Measurements from ENCODE around the gene RPN2. TPM values are rescaled to one million over a fixed set of nuclear protein-coding genes. Genes with fewer than 3 reads are reported as not detected.
A peak's percentile ranks its signal among the peaks of the same experiment; 100 is the strongest.

The RPN2 gene
- total RNA-seq, 1 experiment from 2014 or later, result 231 TPM

DNA sequence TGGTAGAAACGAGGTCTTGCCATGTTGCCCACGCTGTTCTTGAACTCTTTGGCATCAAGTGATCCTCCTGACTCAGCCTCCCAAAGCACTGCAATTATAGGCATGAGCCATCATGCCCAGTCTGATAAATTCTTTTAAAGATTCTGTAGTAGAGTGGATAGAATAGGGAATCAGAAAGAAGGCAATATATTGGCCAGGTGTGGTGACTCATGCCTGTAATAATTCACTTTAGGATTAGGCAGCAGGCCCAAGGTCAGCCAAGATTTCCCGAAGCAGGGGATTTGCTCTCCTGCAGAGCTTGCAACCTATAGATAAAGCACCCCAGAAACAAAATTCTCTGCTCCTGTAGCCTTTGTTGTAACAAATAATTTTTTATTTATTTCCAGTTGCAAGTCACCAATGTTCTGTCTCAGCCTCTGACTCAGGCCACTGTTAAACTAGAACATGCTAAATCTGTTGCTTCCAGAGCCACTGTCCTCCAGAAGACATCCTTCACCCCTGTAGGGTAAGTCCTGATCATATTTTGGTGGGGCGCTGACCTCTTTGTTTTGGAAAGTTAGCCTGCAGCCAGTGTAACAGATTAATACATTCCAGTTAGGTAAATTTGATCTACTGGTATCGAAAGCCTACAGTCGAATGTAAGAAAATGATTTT is 30.7 kb downstream of the RPN2 start:
- no peak for DNase-seq (ENCODE audit: low read depth)

DNA sequence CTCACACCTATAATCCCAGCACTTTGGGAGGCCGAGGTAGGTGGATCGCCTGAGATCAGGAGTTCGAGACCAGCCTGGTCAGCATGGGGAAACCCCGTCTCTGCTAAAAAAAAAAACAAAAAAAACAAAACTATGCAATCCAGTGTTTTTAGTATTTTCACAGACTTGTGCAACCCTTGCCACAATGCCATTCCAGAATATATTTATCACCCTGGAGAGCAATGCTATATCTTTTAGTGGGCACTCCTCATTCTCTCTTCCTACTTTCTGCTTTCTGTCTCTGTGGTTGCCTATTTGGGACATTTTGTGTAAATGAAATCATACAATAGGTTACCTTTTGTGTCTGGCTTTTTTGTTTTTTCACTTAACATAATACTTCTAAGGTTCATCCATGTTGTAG is 39.3 kb downstream of the RPN2 start:
- no peak for DNase-seq (ENCODE audit: low read depth)

DNA sequence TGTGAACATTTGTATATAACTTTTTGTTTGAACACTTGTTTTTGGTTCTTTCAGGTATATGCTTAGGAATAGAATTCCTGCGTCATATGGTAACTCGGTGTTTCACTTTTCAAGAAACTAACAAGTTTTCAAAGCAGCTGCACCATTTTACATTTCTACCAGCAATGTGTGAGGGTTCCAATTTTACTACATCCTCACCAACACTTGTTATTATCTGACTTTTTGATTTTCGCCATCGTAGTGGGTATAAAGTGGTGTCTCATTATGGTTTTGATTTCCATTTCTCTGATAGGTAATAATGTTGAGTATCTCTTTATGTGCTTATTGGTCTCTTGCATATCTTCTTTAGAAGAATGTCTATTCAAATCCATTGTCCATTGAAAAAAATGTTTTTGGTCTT is 39.8 kb downstream of the RPN2 start:
- DNase-seq (ENCODE audit: low read depth), result no peak

DNA sequence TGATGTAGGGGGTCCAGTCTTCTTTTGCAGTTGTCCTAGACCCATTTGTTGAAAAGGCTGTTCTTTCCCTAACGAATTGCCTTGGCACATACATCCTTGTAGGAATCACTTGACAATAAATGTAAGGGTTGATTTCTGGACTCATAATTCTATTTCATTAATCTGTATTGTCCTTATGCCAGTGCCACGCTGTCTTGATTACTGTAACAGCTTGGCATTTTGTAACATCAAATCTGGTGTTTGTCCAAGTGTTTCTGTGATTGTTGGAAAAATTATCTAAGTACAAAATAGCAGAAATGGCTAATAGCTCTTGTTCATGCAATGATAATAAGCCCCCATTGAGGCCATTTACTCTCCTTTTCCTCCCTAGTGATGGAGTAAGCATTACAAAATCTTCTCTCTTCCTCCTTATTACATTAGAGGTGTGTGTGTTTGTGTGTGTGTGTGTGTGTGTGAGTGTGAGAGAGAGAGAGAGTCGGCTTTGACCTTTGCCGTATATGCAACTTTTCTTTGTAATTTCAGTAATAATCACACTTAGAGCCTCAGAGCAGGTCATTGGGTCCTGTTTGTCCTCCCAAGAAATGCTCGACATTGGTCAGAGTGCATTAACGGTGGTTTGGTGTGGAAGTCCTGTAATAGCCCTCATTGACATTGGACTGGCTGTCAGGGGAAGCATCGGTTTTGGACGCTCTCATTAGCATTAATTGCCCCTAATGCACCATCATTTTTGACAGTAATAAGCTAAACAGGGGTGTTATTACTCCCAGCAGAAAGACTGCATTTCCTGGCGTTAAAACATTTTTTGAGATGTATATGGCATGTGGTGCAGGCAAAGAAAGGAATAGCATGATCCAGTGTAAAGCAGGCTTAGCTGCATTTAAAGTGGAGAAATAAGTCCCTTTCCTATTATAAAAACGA is 40.9 kb downstream of the RPN2 start:
- DNase-seq (ENCODE audit: low read depth), result no peak

DNA sequence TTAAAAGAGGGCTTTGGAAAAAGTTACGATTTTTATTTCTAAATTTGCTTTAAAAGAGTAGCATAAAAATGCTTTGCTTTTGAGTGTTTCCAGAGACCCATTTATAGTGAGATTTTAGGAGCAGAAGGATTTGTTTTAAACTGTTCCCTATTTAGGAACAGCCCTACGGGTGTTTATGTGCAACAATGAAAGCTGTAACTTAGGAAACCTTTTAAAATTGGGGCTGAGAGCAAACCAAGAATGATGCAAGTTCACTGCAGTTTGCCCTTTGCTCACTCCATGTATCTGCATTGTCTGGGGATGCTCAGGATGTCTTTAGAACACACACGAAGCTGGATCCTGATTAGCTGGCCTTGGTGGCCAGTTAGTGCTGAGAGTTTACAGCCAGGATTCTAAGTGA is 41.6 kb downstream of the RPN2 start:
- DNase-seq (ENCODE audit: low read depth), result no peak

DNA sequence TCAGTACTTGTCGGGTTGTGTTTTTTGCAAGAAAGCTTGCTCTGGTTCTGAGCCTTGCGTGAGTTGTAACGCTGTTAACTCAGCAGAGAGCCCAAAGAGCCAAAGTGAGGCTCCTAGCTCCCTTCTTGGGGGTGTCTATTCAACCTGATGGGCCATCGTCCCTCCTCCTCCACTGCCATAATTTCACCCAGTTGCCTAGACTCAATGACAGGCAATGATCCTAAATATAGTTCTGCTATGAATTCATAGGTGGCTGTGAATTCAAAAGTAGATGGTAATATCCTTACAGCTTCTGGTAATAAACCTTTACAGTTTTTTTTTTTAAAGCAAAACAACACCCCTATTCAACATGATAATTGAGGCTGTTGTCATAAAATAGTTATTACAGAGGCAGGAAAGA is 43.0 kb downstream of the RPN2 start:
- no peak for DNase-seq (ENCODE audit: low read depth)

DNA sequence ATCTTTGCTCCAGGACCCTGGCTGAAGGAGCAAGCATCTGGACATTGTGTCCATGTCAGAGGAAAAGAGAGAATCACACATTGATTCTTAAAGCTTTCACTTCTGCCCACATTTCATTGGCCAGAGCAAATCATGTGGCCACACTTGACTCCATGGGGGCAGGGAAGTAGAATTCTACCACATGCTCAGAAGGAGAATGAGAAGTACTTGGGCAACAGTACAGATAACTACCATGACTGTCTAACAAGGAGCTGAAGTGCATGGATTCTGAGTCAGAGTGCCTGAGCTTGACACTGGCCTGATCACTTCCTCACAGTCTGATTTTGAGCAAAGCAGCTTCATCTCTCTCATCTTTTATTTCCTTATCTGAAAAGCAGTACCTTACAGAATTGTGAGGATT is 43.9 kb downstream of the RPN2 start:
- peak; percentile 73 for DNase-seq (ENCODE audit: low read depth)

DNA sequence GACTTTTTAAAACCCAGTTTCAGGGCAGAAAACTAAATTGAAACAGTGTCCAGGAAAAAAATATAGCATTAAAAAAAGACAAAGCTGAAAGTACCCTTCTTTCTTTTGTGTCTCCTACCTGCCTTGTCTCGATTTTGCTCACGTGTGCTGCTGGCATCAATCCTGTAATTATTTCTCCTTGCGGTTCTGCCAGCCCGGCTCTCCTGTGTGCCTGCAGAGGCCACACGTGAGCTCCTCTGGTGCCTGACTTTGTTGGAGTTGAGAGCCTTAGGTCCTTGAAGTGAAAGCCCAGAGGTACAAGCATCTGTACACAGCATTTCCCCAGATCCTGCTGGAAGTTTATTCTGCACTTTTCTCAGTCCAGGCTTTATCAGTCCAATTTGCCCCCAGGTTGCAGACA is 46.0 kb downstream of the RPN2 start:
- no peak for DNase-seq (ENCODE audit: low read depth)

DNA sequence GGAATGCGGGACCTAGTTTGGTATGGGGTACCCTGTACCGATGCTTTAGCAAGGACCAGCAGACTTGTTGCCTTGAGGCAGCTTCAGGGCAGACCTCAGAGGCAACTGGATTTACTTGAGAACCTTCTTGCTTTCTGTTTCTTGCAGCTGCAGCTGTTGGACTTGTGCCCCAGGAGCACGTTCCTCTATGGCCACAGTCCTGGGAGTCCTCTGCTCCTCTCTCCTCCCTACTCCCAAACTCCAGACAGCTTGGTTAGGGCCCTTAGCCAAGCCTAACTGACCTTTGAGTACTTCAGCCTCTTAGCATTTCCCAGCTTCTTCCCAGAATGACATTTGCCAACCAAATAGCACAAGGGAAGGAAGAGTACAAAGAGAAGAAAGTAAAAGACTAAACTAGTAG is 47.8 kb downstream of the RPN2 start:
- no peak for DNase-seq (ENCODE audit: low read depth)

DNA sequence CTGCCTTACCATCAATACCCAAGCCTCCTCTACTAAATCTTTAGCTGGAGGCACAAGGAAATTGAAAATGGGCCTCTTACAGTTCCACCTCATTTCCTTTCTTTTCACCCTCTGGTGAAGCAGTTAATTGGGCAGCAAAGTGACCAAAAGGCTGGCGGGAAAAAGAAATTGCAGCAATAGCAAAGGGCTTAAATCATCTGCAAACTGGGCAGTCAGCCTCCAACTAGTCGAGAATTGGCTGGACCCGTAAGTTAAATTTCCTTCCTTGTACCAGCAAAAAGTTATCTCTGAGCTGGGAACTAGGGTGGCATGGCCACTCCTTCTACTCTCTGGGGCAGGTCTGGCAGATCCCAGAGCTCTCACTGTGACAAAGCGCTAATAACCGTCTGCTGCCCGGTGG is 49.0 kb downstream of the RPN2 start:
- no peak for DNase-seq (ENCODE audit: low read depth)

DNA sequence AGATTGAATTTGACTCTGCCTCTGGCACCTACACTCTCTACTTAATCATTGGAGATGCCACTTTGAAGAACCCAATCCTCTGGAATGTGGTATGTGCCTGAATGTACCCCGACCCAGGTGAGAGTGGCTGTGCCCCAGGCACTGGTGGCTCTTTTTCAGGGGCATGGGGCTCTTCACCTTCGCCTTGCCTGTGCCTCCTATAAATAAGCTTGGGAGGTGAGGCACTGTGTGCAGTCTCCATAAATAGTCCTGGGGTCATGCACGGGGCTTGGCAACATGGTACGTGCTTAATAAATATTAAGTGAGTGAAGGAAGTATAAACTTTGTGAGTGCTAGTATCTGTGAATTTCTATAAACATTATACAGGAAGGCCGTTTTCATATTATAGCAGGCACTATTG is 49.5 kb downstream of the RPN2 start:
- DNase-seq (ENCODE audit: low read depth), result no peak

DNA sequence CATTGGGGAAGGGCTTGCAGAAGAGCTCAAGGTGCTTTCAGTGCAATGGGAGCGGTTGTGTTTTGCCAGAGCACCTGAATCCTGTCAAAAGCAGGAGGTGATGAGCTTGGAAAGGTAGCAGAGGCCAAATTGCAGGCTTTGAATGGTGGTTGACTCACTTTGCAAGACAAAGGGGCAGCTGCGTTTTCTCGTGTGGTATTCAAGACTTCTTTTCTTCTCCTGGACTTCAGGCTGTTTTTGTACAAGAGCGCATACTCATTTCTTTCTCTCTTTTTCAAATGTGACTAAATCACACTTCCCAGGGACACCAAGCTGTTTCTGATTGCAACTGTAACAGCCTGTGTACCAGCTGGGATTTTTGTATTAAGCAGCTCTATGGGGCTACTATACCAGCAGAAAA is 50.2 kb downstream of the RPN2 start:
- no peak for DNase-seq (ENCODE audit: low read depth)

DNA sequence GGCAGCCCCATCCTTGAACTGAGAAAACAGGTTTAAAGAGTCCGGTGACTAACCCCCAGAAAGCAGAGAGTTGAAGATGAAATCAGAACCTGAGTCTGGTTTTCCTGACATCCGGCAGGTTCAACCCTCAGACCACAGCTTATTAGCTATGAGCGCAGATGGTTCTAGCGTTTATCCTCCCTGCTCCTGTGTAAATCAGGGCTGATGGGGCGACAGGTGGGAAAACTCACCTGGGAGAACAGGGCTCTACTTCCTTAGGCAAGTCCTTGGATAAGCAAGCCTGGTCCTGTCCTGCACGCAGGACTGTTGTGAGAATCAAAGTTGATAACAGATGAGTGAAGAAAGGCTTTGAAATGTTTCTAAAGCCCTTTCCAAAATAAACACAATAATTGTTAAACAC is 51.1 kb downstream of the RPN2 start:
- no peak for DNase-seq (ENCODE audit: low read depth)

DNA sequence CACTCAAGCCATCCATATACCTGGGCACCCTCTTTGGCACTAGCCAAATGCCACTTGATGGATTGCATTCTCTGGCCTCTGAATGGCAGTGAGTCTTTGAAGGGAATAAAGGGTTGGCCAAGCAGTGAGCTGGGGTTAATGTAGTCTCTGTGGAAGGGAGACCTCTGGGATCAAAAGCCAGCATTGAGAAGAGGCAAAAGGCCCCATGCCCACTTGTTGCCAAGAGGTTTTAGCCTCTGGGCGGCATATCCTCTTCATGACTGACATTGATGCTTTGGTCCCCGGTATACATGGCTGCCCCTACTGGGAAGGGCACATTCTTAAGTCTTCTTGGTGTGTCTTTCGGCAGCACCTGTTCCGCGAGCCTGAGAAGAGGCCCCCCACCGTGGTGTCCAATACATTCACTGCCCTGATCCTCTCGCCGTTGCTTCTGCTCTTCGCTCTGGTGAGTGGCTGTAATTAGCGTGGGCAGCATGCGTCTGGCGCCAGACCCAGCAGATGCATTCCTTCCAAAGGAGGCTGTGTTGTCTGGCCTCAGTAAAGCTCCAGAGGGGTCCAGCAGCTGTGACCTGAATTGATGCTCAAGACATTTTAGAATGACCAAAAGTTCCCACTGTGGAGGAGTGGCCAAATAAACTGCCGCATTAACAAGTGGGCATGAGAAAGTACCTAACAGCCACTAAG is 53.0 kb downstream of the RPN2 start:
- no peak for DNase-seq (ENCODE audit: low read depth)

DNA sequence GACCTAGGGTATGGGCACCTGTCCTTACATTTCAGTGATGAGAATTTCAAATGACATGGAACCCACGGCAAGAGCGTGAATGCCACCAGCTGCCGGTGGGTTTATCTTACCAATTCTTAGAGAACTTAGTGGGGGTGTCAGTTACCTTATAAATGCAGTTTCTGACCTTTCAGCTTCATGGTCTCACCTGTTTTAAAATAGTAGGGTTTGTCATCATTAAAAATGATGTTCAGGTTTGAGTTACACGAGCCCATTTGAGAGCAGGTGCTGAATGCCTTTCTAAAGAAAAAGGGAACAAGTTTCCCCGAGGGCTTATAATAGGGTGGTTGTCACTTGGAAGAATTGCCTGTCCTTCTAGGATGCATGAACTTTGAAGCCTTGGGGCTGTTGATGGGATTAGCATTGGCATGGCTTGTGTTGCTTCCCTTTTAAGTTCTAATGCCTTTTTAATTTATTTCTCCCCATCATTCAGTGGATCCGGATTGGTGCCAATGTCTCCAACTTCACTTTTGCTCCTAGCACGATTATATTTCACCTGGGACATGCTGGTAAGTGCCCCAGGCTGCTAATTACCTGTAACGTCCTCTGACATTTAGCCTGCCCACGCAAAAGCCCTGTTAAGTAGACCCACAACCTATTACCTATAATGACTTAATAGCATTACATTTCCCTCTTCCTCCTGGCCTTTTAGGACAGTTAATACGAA is 54.6 kb downstream of the RPN2 start:
- DNase-seq (ENCODE audit: low read depth), result no peak

DNA sequence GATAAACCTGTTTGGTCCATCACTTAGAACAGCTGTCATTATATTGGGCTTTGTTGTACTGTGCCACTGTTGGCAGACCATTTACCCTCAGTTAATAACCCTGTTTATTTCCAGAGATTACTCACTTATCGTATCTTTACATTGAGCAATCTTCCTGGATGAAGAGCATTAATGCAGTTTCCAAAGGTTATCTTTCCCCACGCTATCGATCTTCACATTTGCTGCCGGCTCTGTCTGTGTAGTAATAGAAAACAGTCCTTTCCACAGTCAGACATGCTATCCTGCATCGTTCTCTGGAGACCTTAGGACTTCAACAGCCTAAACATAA is 55.1 kb downstream of the RPN2 start:
- DNase-seq (ENCODE audit: low read depth), result no peak

DNA sequence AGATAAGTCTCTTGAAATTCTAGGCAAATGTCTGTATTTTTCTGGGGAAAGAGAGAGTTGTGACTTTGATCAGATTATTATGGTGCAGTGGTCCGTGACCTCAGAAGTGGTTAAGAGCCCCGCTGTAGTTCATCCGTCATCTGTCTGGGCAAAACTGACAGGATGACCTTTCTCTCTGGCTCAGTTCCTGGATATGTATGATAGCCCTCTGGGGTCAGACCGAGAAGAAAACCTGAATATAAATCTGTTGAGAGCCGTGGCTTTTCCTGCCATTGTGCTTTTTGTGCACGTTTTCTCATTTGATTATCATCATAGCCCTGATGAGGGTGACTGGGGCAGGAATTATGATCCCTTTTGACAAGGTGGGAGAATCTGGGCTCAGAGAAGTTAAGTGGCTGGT is 55.9 kb downstream of the RPN2 start:
- no peak for DNase-seq (ENCODE audit: low read depth)

DNA sequence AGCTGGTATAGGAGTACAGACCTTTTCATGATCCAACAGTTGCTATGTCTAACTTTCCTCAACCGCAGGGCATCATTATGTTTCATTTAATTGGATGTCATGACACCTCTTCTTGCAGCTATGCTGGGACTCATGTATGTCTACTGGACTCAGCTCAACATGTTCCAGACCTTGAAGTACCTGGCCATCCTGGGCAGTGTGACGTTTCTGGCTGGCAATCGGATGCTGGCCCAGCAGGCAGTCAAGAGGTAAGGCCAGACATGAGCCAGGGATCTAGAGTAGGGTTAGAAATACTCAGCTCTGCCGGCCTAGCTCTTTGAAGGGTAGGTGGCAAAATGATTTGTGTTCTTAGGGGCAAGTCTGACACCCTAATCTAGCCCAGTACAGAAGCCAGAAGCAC is 57.3 kb downstream of the RPN2 start:
- DNase-seq (ENCODE audit: low read depth), result no peak

DNA sequence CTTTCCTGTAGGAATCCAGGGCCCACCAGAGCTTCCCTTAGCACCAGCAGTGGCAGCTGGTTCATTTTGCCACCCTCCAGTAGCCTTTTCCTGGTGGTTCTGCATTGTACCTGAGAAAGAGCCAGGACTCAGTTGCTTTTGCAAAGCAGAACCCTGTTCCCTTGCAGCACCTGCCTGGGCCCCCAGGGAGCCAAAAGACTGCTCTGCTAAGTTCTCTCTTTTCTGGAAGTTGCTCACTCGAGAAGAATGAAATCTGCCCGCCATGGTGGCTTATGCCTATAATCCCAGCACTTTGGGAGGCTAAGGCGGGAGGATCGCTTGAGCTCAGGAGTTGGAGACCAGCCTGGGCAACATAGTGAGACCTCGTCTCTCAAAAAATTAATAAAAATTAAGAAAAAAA is 58.5 kb downstream of the RPN2 start:
- no peak for DNase-seq (ENCODE audit: low read depth)

DNA sequence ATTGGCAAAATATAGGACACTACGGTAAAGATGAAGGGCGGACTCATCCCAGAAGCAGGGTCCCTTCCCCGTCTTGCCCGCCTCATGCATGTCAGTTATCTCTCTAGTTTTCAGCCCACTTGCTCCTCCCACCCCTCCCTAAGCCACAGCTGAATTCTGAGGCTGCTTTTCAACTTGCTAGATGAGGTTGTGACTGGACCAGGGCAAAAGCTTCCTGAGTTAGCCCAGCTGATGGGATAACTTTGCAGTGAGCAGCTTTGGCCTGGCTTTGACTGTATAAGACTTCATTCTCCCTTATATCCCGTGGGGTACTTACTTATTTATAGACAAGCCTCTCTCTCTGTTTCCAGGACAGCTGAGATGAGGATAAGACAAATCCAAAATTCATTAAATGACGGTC is 59.3 kb downstream of the RPN2 start:
- DNase-seq (ENCODE audit: low read depth), result no peak

DNA sequence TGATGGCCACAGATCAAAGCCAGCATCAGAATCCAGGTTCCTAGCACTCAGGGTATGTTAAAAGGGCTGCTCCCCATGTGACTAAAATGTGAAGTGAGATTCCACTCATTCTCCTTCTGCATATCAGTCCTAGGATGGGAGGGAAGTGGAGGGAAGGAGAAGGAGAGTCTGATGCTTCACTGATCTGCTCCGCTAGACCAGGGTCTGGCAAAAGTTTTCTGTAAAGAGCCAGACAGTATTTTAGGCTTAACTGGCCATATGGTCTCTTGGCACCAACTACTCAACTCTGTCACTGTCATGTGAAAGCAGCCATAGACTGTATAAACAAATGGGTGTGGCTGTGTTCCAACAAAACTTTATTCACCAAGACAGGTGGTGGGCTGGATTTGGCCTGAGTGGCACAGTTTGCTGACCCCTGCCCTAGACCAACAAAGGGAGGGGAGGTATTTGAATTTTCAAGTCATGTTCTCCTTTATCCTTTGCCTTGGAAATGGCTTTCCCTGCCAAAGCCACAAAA is 59.9 kb downstream of the RPN2 start:
- DNase-seq (ENCODE audit: low read depth), result no peak
